Hepatocyte (in vitro differentiated cells): ENCODE results near the gene OLFML1.

ENCODE experiments used
- EZH2 ChIP-seq: fragments of 200-600 bp; sonication (generic); IDR thresholded peaks from 2 replicates; pipeline ENCODE4 v1.6.1; 2016; ENCODE audit warnings: antibody characterized with exemption, mild to moderate bottlenecking, borderline replicate concordance
- TF ChIP-seq, protein P1 (sequence below): fragments of 200-600 bp; sonication (generic); IDR thresholded peaks from 2 replicates; pipeline ENCODE4 v1.5.1; 2016; ENCODE audit warnings: antibody characterized with exemption, mild to moderate bottlenecking; ENCODE audit not compliant: poor library complexity

DNA sequence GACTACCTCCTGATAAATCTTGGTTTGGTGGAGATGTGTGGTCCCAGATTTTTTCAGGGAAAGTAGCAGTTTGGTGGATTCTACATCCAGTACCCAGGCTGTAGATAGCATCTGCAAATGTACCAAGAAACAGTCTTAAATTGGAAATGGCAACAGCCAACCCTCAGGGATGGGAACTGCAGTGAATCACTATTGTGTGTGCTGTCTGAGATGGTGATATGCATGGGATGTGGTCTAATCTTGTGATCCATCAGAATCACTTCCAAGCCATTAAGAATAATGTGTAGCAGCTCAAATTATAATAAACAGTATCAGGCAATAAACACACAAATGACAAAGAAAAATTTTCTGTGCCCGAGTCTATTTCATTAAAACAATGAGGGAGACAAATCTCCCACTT, 3.4 kb downstream of the OLFML1 start:
- TF ChIP-seq, protein P1, sequence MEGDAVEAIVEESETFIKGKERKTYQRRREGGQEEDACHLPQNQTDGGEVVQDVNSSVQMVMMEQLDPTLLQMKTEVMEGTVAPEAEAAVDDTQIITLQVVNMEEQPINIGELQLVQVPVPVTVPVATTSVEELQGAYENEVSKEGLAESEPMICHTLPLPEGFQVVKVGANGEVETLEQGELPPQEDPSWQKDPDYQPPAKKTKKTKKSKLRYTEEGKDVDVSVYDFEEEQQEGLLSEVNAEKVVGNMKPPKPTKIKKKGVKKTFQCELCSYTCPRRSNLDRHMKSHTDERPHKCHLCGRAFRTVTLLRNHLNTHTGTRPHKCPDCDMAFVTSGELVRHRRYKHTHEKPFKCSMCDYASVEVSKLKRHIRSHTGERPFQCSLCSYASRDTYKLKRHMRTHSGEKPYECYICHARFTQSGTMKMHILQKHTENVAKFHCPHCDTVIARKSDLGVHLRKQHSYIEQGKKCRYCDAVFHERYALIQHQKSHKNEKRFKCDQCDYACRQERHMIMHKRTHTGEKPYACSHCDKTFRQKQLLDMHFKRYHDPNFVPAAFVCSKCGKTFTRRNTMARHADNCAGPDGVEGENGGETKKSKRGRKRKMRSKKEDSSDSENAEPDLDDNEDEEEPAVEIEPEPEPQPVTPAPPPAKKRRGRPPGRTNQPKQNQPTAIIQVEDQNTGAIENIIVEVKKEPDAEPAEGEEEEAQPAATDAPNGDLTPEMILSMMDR, result no peak
- TF ChIP-seq EZH2, result no peak
